Testis (tissue), 2 donors: ENCODE data around the gene CHCHD6.

ENCODE experiments used
- POLR2A ChIP-seq: fragments of 450-650 bp; IDR thresholded peaks from one replicate; pipeline ENCODE4 v1.6.1; 2017; ENCODE audit warnings: antibody characterized with exemption, mild to moderate bottlenecking, moderate library complexity
- TF ChIP-seq, protein P1 (sequence below), 3 experiments: fragments of 450-650 bp in 2 of 3; fragments of 200-600 bp in 1 of 3; sonication (generic) in 1 of 3; IDR thresholded peaks; one replicate each; pipeline ENCODE4 v1.5.1; 2016 to 2019; ENCODE audit warnings: antibody characterized with exemption in 3 of 3, mild to moderate bottlenecking in 2 of 3, moderate library complexity in 1 of 3

- TF ChIP-seq POLR2A: no peak
- TF ChIP-seq, protein P1, sequence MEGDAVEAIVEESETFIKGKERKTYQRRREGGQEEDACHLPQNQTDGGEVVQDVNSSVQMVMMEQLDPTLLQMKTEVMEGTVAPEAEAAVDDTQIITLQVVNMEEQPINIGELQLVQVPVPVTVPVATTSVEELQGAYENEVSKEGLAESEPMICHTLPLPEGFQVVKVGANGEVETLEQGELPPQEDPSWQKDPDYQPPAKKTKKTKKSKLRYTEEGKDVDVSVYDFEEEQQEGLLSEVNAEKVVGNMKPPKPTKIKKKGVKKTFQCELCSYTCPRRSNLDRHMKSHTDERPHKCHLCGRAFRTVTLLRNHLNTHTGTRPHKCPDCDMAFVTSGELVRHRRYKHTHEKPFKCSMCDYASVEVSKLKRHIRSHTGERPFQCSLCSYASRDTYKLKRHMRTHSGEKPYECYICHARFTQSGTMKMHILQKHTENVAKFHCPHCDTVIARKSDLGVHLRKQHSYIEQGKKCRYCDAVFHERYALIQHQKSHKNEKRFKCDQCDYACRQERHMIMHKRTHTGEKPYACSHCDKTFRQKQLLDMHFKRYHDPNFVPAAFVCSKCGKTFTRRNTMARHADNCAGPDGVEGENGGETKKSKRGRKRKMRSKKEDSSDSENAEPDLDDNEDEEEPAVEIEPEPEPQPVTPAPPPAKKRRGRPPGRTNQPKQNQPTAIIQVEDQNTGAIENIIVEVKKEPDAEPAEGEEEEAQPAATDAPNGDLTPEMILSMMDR (IDR thresholded peaks at IDR 0.05): no peak
Observed at GRCh38 chr3:126685493-126685892, 18.5 kb upstream of the CHCHD6 start.
